ENCODE data around the gene MOB3B. TPM values are rescaled to one million over a fixed set of nuclear protein-coding genes. Genes with fewer than 3 reads are reported as not detected.

The MOB3B gene
- total RNA-seq, 1 donor, result 0.43 TPM

DNA sequence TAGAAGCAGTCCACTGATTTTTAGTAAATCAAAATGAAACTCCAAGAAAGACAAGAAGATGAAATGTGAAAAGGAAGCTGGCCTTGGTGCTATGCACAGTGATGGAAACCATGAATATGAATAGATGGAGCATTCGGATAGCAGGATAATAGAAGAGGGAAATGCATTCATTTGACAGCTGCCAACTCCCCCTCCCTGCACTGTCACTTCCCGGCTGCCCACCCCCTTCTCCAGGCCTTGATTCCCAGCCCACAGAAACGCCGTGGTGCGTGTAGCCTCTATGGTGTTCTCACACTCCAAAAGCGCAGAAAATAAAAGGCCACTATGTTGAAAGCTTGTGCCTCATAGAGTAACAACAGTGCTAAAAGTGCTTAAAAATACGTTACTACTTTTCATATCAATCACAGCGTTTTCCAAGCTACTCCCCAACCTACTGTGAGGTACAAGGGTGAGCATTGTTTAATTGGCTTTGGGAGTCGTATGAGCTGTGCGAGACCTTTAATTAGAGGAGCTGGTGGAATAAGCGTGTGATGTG lies 31.7 kb downstream of the MOB3B start:
- H3K4me3 ChIP-seq (ENCODE audit: low read depth, low read length), result no peak overlapping the region
- DNase-seq (ENCODE audit: low read depth), result no peak
- TF ChIP-seq, protein P1, sequence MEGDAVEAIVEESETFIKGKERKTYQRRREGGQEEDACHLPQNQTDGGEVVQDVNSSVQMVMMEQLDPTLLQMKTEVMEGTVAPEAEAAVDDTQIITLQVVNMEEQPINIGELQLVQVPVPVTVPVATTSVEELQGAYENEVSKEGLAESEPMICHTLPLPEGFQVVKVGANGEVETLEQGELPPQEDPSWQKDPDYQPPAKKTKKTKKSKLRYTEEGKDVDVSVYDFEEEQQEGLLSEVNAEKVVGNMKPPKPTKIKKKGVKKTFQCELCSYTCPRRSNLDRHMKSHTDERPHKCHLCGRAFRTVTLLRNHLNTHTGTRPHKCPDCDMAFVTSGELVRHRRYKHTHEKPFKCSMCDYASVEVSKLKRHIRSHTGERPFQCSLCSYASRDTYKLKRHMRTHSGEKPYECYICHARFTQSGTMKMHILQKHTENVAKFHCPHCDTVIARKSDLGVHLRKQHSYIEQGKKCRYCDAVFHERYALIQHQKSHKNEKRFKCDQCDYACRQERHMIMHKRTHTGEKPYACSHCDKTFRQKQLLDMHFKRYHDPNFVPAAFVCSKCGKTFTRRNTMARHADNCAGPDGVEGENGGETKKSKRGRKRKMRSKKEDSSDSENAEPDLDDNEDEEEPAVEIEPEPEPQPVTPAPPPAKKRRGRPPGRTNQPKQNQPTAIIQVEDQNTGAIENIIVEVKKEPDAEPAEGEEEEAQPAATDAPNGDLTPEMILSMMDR (IDR thresholded peaks at IDR 0.05; ENCODE audit: insufficient read depth, low read depth, low read length), result no peak

DNA sequence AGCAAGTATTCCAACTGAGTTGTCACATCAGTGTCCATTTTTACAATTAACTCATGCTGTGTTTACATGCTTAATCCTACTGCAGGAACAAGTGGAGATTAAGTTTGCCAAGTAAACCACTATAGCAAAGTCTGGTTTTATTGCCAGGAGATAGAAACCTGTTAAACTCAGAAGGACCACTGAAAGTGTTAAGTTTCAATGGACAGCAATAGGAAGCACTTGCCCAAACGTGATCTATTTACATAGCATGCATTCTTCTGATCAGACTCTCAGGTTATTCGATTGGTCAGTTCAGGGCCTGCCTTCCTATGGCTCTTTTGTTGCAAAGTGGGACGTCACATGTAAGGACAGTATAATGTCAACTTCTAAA lies 33.5 kb downstream of the MOB3B start:
- no peak for DNase-seq (ENCODE audit: low read depth)
- TF ChIP-seq, protein P1 (IDR thresholded peaks at IDR 0.05; ENCODE audit: insufficient read depth, low read depth, low read length), result no peak
- H3K4me3 ChIP-seq (ENCODE audit: low read depth, low read length), result no peak overlapping the region

DNA sequence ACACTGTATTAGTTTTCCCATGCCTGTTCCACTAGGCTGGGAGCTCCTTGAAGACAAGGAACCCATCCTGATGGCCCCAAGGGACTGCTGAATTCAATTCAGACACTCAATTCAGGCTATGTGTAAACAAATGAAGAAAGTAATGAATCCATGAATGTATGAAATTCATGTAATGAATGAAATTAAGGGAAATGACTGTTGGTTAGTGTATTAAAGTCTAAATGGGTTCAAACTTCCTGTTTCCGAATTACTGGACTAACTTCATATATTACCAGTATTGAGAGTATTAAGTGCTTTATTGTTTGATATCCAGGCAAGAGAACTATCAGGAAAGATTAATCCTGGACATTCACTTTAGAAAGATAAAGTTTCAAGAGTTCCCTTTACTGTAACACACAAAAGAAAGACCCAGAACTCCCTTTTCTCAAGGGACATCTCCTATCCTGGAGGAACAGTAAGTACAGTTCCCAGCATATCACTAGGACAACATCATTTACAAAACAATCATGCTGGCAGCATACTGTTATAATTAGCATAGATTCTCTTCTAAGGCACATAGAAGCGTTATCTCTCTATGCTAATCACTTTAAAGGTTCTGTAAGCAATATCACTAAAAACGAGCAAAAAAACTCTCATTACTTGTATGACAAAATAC lies 34.0 kb downstream of the MOB3B start:
- no peak overlapping the region for H3K4me3 ChIP-seq (ENCODE audit: low read depth, low read length)
- TF ChIP-seq, protein P1 (IDR thresholded peaks at IDR 0.05; ENCODE audit: insufficient read depth, low read depth, low read length), result no peak
- DNase-seq (ENCODE audit: low read depth), result no peak

DNA sequence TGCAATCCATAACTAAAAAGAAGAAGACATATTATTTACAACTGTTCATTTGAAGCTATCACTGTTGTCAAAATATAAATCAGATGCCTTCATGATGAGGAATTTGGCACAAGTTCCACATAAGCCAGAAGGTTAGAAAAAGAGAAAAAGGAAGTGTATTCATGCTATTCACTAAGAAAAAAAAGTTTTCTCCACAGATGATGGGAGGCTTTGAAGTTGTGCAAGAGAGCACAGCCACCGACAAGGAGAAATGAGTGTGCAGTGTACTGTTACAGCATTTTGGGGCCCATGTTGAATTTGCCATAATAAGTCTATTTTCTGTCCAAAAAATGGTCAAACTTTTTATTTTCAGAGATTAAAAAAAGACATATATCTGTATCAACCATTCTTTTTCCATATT lies 38.5 kb downstream of the MOB3B start:
- DNase-seq (ENCODE audit: low read depth), result peak; percentile 38
- TF ChIP-seq, protein P1 (IDR thresholded peaks at IDR 0.05; ENCODE audit: insufficient read depth, low read depth, low read length), result no peak
- no peak overlapping the region for H3K4me3 ChIP-seq (ENCODE audit: low read depth, low read length)

DNA sequence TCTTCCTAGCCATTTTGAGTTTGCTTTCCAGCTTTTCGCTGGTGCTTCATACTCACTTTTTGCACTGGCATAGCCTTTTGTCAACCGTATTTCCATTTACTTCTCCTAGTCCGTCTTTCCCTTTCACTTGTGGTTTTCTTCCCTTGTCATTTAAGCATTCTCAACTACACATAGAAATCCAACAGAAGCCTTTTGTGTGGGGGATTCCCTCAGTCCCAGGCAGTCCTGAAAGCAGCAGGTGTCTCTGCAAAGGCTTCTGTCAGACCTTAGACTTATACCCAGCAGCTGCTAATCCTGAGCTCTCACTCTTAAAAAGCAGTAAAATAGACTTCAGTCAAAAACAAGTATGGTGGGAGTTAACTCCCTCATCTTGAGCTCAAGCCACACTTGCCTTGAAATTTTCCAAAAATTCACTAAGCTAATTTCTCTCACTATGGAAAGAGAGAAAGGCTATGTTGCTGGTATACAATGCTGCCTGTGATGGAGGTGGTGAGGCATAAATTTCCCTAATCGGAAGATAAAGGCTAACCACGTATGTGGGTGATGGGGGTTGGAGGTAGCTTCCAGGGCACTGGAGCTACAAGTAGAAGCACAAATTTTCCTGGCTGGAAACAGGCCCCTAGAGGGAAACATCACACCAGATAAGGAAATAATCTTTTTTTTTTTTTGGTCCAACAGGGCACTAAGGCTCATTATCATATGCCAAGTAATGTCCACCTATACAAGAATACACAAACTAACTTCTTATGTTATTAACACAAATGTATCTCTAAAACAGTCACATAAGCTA lies 40.3 kb downstream of the MOB3B start:
- TF ChIP-seq, protein P1 (IDR thresholded peaks at IDR 0.05; ENCODE audit: insufficient read depth, low read depth, low read length), result no peak
- H3K4me3 ChIP-seq (ENCODE audit: low read depth, low read length), result no peak overlapping the region
- DNase-seq (ENCODE audit: low read depth), result no peak

DNA sequence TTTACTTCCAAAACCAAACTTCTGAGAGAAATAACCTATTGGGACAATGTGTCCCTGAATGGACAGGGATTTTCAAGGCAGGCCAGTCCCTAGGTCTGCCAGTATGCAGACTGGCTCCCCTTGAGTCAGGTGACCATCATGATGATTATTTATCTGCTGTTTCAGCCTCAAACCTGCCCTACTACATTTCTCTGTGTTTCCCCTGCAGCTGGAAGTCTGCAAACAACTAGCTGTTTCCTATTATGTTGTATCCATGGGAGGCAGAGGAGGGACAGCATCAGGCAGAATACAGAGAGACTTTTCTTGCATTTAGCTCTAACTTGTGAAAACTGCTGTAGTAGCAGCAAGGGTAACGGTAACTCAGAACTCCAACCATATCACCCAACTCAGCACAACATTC lies 41.7 kb downstream of the MOB3B start:
- no peak overlapping the region for H3K4me3 ChIP-seq (ENCODE audit: low read depth, low read length)
- TF ChIP-seq, protein P1 (IDR thresholded peaks at IDR 0.05; ENCODE audit: insufficient read depth, low read depth, low read length), result no peak
- no peak for DNase-seq (ENCODE audit: low read depth)

Data from fibroblast of villous mesenchyme (primary cell).